ENCODE results near the gene SSTR5.
"Not testable (repeated sequence)": the region's sequence is repeated elsewhere in the genome, so short reads cannot be mapped to it uniquely, and the experiment has no call there.

Gene SSTR5

GRCh38 chr16:1073566-1074378 lies 1.2 kb downstream of the SSTR5 start:
- no peak for DNase-seq (ENCODE audit: low read depth in 1 of 2, low spot score in 1 of 2)

DNA sequence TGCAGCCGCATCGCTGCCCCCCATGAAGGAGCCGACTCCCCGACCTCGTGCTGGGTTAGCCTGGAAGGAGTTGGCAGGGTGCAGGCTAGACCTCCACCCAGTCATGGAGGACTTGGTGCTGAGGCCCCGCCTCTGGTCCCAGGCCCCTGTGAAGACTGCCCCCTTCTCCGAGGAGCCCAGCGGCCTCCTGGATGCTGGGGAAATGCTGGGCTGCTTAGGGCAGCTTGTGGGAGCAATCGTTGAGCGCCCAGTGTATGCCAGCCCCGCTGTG lies 1.8 kb downstream of the SSTR5 start:
- no peak for DNase-seq (ENCODE audit: low read depth in 1 of 2, low spot score in 1 of 2)

- no peak for DNase-seq (ENCODE audit: low read depth in 1 of 2, low spot score in 1 of 2)
These were observed 3.0 kb downstream of the SSTR5 start for GRCh38 chr16:1075546-1075945.

- DNase-seq (ENCODE audit: low read depth in 1 of 2, low spot score in 1 of 2) = no peak
These were observed 4.4 kb downstream of the SSTR5 start for GRCh38 chr16:1076801-1077576.

DNA sequence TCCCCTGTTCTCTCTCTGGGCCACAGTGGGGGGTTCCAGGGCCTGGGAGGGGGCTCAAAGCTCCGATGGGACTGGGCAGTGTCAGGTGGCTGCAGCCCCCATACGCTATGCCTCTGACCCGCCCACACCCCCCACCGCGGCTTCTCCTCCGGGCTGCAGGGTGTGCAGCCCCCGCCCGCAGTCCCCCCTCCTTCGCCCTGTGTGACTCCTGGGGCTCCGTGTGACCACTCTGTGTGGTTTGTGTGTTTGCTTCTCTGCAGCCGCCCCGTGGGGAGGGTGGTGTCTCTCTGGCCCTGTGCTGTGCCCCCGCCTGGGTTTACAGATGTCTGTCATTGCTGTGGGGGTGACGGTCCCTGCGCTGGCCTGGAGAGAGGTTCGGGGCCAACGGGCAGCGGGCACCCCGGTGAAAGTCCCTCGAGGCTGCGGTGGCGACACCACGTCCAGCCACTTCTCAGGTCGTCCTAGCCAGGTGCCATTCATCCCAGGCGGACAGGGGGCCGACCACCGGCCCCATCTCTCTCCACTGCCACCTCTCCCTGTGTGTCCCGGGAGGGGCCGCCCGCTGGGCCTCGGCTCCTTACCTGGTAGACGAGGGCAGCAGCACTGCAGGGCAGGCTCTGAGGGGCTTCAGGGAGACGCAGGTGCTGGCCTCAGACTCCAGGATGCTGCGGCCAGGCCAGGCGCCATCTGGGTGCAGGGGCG lies 5.5 kb downstream of the SSTR5 start:
- no peak for DNase-seq (ENCODE audit: low read depth in 1 of 2, low spot score in 1 of 2)

DNA sequence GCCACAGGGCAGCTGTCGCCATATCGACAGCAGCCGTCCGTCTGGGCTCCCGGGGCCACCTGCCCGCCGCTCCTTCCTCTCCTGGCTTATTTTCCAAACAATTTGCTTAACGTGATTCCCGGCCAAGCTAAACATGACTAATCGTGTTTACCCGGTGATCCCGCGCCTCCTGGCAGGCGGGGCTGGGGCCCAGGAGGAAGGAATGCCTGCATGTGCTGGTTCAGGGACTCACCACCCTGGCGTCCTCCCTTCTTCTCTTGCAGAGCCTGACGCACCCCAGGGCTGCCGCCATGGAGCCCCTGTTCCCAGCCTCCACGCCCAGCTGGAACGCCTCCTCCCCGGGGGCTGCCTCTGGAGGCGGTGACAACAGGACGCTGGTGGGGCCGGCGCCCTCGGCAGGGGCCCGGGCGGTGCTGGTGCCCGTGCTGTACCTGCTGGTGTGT lies 6.1 kb downstream of the SSTR5 start:
- no peak for DNase-seq (ENCODE audit: low read depth in 1 of 2, low spot score in 1 of 2)

DNA sequence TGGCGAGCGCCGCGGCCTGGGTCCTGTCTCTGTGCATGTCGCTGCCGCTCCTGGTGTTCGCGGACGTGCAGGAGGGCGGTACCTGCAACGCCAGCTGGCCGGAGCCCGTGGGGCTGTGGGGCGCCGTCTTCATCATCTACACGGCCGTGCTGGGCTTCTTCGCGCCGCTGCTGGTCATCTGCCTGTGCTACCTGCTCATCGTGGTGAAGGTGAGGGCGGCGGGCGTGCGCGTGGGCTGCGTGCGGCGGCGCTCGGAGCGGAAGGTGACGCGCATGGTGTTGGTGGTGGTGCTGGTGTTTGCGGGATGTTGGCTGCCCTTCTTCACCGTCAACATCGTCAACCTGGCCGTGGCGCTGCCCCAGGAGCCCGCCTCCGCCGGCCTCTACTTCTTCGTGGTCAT lies 6.8 kb downstream of the SSTR5 start:
- DNase-seq (ENCODE audit: low read depth in 1 of 2, low spot score in 1 of 2) = no peak

DNA sequence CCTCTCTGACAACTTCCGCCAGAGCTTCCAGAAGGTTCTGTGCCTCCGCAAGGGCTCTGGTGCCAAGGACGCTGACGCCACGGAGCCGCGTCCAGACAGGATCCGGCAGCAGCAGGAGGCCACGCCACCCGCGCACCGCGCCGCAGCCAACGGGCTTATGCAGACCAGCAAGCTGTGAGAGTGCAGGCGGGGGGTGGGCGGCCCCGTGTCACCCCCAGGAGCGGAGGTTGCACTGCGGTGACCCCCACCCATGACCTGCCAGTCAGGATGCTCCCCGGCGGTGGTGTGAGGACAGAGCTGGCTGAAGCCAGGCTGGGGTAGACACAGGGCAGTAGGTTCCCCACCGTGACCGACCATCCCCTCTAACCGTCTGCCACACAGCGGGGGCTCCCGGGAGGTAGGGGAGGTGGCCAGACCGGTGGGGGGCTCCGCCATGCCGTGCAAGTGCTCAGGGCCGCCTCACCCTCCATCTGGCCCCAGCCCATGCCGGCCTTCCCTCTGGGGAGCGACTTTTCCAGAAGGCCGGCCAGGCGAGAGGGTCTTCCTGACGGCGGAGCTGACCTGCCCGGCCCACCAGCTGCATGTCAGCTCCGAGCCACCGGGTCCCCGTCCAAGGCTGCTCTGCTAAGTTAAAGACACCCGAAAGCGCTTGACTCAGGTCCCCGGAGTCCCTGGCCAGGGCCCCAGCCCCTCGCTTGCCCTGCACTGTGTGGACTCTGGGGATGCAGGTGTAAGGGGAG lies 7.4 kb downstream of the SSTR5 start:
- DNase-seq (ENCODE audit: low read depth in 1 of 2, low spot score in 1 of 2) = no peak

DNA sequence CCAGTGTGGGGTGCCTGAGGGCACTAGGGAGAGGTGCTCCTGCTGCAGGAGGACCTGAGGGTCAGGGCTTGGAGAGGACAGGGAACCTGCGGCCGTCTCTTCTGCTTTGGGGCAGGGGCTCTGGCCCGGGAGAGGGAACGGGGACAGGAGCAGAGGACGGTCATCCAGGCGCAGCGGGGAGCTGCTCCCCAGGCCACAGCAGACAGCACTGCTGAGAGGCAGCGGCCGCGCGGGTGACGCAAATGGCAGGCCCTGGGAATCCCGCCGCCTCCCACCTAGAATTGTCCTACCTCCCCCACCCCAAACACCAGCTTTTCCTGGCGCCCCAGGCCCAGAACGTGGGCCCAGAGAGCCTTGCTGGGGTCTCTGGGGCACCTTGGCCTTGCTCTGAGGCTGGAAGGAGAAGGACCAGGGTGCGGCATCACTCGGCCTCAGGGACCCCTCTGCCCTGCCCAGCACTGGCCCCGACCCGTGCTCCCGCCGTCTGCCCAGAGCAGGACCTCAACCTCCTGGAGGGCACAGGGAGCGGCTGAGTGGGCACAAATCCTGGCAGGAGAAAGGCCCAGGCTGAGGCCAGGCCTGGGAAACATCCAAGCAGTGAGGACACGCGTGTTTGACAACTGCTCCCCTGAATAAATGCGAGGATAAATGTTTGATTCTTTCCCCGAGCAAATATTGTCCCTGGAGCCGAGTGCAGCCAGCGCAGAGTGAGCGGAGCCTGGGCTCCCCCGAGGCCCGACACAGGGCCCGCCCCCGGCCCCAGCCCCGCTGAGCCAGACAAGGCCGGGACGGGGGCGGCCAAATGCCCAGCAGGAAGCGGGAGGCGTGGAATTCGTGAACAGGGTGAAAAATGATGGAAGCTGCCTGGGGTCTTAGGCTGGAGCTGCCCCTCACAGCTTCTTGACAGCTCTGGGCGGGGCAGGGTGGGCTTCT lies 8.5 kb downstream of the SSTR5 start:
- DNase-seq (ENCODE audit: low read depth in 1 of 2, low spot score in 1 of 2) = no peak

- DNase-seq (ENCODE audit: low read depth in 1 of 2, low spot score in 1 of 2) = no peak
These were observed 9.3 kb downstream of the SSTR5 start for GRCh38 chr16:1081734-1082265.

DNA sequence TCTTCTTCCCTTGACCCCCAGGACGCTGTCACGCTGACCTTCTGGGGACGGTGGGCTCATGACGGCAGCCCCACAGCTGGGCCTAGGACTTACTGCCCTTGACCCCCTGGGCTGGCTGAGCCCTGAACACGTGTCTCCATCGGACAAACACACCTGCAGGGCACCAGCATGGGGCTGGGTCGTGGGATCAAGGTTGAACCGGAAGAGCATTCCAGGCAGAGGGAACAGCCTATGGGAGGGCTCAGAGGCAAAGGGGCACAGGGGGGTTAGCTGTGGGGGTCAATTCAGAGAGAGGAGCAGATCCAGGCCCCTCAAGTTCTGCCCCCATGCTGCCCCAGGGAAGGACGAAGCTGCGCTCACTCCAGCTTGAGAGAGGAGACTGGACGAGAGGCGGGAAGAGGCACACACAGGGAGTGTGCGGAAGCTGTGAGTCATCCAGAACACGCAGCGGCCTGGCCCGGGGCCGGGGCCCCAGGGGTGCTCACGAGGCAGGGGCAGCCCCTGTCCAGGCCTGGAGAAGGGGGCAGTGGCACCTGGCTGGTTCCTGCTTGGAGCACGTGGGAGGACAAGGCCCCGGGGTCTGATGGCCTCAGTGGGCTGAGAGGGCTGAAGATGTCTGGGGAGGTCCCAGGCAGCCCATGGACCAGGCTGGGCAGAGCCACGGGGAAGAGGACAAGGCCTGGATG lies 9.9 kb downstream of the SSTR5 start:
- DNase-seq (ENCODE audit: low read depth in 1 of 2, low spot score in 1 of 2) = no peak

- DNase-seq (ENCODE audit: low read depth in 1 of 2, low spot score in 1 of 2) = no peak
These were observed 10.6 kb downstream of the SSTR5 start for GRCh38 chr16:1082952-1083675.

DNA sequence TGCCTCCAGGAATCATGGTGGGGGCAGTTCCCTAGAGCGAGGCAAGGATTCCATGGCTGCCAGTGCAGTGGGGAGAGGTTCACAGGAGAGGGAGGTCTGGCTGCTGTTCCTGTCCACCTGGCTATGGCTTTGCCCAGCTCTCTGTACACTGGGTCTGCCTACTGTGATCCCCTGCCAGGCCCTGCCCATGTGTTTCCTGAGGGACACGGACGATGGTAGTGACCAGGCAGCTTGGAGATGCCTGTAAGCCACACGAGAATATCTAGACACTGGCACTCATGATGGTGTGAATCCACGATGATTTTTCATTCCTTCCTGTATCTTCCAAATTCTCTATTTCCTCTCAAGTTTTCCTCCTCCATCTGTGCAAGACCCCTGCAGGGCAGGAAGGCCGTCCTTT lies 12.4 kb downstream of the SSTR5 start:
- no peak for DNase-seq (ENCODE audit: low read depth in 1 of 2, low spot score in 1 of 2)

- DNase-seq (ENCODE audit: low read depth in 1 of 2, low spot score in 1 of 2) = not testable (repeated sequence)
These were observed 13.9 kb downstream of the SSTR5 start for GRCh38 chr16:1086443-1086842.

DNA sequence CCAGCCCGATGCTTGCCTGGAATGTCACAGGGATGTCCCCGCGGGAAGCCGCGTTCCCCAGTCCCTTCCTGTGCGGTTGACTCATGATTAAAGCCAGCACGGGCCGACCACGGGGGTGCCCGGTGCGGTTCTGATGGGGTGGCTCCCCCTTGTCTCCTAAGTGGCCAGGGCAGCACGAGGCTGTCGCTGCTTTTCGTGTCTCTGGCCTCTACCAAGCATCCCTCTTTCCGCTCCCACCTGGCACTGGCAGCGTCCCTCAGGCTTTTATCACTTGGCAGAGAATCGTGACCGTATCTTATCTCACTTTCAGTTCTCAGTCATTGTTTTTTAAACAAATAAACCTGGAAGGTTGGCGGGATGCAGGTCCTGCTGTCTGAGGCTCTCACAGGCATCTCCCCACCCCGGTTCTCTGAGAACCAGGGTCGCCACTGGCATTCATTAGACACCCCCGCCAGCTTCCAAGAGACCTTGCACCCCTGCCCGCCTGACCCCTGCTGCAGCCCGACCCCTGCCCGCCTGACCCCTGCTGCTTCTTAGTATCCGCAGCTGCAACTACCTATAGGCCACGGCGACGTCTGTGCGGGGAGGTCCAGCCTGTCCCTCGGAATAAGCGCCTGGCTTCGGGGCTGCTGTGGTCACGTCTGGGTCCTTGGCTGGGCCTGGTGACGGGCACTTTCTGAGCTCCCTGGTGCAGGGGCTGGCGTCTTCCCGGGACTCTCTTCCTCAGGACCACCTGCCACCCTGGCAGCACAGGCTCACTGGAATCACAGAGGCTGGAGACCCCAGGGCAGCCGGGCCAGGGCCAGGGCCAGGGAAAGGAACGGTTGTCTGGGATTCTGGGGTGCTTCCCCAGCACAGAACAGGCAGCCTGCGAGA lies 16.0 kb downstream of the SSTR5 start:
- no peak for DNase-seq (ENCODE audit: low read depth in 1 of 2, low spot score in 1 of 2)

DNA sequence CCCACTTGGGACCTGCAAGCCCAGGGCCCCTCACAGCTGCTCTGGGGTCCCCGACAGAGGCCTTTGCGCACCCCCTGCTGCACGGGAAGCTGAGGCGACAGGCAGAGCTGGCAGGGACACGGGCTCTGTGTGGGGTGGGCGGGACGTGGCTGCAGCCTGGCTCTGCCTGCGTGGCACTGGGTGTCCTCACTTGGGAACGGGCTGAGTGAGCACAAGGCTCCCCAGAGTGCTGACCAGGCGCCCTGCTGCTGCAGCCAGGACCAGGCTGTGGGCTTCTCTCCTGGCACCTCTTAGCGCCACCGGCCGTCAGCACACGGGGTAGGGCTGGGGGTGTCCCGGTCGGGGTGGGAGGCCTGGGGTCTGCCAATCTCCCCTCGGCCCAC lies 16.9 kb downstream of the SSTR5 start:
- no peak for DNase-seq (ENCODE audit: low read depth in 1 of 2, low spot score in 1 of 2)

GRCh38 chr16:1089822-1090619 lies 17.5 kb downstream of the SSTR5 start:
- no peak for DNase-seq (ENCODE audit: low read depth in 1 of 2, low spot score in 1 of 2)
